ENCODE results near the gene C7.

The C7 gene

DNA sequence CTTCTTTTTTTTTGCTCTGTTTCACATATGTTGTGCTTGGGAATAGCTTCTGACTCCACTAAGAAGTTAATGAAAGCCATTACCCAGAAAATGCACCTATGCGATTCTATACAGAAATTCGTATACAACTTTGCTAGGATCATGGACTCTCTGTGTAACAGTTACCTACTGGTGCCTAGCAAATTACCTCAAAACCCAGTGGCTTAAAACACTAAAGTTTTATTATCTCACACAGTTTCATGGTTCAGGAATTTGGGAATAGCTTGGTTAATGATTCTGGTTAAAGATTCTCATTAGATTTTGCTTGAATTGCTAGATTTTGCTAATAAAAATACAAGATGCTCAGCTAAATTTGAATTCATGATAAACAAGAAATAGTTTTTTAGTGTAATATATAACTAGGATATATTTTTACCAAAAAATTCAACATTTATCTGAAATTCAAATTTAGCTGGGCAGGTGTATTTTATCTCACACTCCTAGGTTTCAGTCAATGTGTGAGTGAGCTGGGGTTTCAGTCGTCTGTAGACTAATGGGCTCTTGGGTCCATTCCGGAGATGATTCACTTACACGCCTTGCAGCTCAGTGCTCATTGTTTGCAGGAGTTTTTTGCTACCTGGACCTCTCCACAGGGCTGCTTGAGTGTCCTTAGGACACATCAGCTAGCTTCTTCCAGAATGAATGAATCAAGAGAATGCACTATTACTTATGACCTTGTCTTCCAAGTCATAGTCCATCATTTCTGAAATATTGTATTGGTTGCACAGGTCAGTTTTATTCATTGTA, 86.7 kb downstream of the C7 start:
- no peaks in the 10 kb centered on the region for H3K4me1 ChIP-seq (ENCODE audit: control insufficient read depth in 1 of 2, insufficient read depth in 1 of 2, low read depth in 1 of 2, low read length in 1 of 2)
- H3K27me3 ChIP-seq: no peaks in the 10 kb centered on the region
- H3K4me3 ChIP-seq (ENCODE audit: low read depth in 1 of 2, low read length in 1 of 2): no peak overlapping the region
- H3K27ac ChIP-seq: no peak overlapping the region
- no peak for TF ChIP-seq CTCF (IDR thresholded peaks at IDR 0.05)
- H3K36me3 ChIP-seq: no peaks in the 10 kb centered on the region
- no peaks in the 10 kb centered on the region for H3K9me3 ChIP-seq

DNA sequence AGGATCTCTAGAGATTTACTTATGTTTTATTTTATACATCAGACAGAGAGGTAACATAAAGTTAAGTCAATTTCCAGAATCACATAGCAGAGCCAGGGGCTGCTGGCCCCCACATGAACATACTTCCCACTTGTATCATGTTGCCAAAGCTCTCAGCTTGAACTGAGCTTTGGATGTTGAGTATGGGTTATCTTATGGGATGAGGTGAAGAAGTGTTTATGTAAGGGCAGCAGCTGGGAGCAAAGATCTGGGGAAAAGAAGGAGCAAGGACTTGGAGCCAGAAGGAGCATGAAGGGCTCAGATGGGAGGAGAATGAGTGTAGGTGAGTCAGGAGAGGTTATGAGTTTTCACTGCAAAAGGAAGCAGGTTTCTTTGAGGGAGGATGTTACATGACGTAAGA, 89.8 kb downstream of the C7 start:
- Histone ChIP-seq H3K36me3 (no peaks in the 10 kb centered on the region), H3K4me3 (ENCODE audit: low read depth in 1 of 2, low read length in 1 of 2) (no peak overlapping the region), H3K9me3 (no peaks in the 10 kb centered on the region), H3K27me3 (no peaks in the 10 kb centered on the region), H3K27ac (no peak overlapping the region), H3K4me1 (ENCODE audit: control insufficient read depth in 1 of 2, insufficient read depth in 1 of 2, low read depth in 1 of 2, low read length in 1 of 2) (no peaks in the 10 kb centered on the region)
- no peak for TF ChIP-seq CTCF (IDR thresholded peaks at IDR 0.05)

GRCh38 chr5:40999966-41000365, 90.7 kb downstream of the C7 start:
- Histone ChIP-seq H3K9me3 (no peaks in the 10 kb centered on the region), H3K4me1 (ENCODE audit: control insufficient read depth in 1 of 2, insufficient read depth in 1 of 2, low read depth in 1 of 2, low read length in 1 of 2) (no peaks in the 10 kb centered on the region), H3K27ac (no peak overlapping the region), H3K27me3 (no peaks in the 10 kb centered on the region), H3K36me3 (no peaks in the 10 kb centered on the region), H3K4me3 (ENCODE audit: low read depth in 1 of 2, low read length in 1 of 2) (no peak overlapping the region)
- no peak for TF ChIP-seq CTCF (IDR thresholded peaks at IDR 0.05)

DNA sequence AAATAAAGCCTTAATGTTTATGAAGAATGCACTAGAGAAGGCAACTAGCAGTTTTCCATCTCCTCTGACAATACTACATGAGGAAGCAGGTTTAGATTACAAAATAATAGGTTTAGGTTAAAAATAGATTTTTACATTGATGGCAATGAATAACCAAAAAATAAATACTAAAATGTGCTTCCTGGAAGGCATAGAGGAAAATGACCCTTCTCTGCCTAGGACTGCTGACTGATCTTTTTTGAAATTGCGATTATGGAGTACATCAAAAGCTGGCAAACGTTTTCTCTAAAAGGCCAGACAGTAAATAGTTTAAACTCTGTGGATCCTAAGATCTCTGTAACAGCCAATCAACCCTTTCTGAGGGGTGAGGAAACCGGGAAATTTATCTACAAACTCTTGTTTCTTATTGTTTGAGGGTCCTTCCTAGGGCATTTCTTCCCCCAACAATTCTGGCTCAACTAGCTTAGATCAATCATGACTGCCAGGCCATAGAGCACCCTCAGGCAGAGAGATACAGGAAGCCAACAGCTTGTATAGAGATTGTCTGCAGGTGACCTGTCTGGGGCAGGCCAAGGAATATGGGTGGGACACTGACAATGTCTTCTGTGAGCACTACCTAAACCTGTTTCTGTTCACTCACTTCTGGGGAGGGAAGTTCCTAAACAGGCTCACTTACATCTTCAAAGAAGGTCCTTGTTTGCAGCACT, 94.5 kb downstream of the C7 start:
- TF ChIP-seq CTCF (IDR thresholded peaks at IDR 0.05): no peak
- no peaks in the 10 kb centered on the region for H3K27me3 ChIP-seq
- no peaks in the 10 kb centered on the region for H3K4me1 ChIP-seq (ENCODE audit: control insufficient read depth in 1 of 2, insufficient read depth in 1 of 2, low read depth in 1 of 2, low read length in 1 of 2)
- H3K27ac ChIP-seq: no peak overlapping the region
- no peak overlapping the region for H3K4me3 ChIP-seq (ENCODE audit: low read depth in 1 of 2, low read length in 1 of 2)
- H3K9me3 ChIP-seq: no peaks in the 10 kb centered on the region
- no peaks in the 10 kb centered on the region for H3K36me3 ChIP-seq

DNA sequence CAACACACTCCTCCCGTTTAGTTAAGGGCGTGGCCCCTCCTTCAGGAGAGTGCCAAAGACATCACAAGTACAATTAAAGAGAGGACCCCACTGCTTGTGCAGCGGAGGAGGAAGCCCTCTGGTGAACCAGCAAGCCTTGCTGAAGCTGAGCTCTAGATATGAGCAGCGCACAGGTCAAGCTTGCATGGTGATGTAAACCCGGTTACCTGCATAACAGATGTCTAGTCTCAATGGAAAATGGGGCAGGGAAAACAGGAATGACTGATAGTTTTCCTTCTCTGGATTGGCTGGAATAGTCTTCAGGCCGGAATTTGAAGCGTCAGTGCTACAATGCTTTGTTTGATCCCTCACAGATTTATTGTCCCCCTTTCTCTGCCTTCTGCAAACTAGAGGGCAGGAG, 95.6 kb downstream of the C7 start:
- no peaks in the 10 kb centered on the region for H3K4me1 ChIP-seq (ENCODE audit: control insufficient read depth in 1 of 2, insufficient read depth in 1 of 2, low read depth in 1 of 2, low read length in 1 of 2)
- no peak overlapping the region for H3K4me3 ChIP-seq (ENCODE audit: low read depth in 1 of 2, low read length in 1 of 2)
- no peaks in the 10 kb centered on the region for H3K27me3 ChIP-seq
- no peak overlapping the region for H3K27ac ChIP-seq
- no peaks in the 10 kb centered on the region for H3K36me3 ChIP-seq
- no peaks in the 10 kb centered on the region for H3K9me3 ChIP-seq
- no peak for TF ChIP-seq CTCF (IDR thresholded peaks at IDR 0.05)
